HG03103 (cell line): ENCODE measurements around the gene GPR34.
"Not testable (repeated sequence)": the region's sequence is repeated elsewhere in the genome, so short reads cannot be mapped to it uniquely, and the experiment has no call there.

Source experiments
- ATAC-seq: cut with Tn5 transposase; IDR thresholded peaks from one replicate; pipeline ENCODE4 v1.9.1; 2021; ENCODE audit warnings: low read depth; ENCODE audit not compliant: unreplicated experiment

The GPR34 gene

GRCh38 chrX:41688835-41689234 lies at the start of gene GPR34:
GPR34 (plus strand) TSS chrX:41688973; CDS start chrX:41695634, 6,661 bp downstream.
- no peak for ATAC-seq

GRCh38 chrX:41646201-41646600 lies 42.6 kb upstream of the GPR34 start:
- ATAC-seq, result not testable (repeated sequence)

- ATAC-seq, result no peak
Observed at GRCh38 chrX:41653125-41653524, 35.6 kb upstream of the GPR34 start.

- no peak for ATAC-seq
Observed at GRCh38 chrX:41655101-41655500, 33.7 kb upstream of the GPR34 start.

- no peak for ATAC-seq
Observed at GRCh38 chrX:41655631-41656030, 33.1 kb upstream of the GPR34 start.

- no peak for ATAC-seq
Observed at GRCh38 chrX:41661366-41662095, 27.2 kb upstream of the GPR34 start.

- ATAC-seq, result no peak
Observed at GRCh38 chrX:41664375-41664901, 24.3 kb upstream of the GPR34 start.

GRCh38 chrX:41664908-41665307 lies 23.9 kb upstream of the GPR34 start:
- ATAC-seq, result no peak

- no peak for ATAC-seq
Observed at GRCh38 chrX:41665686-41666085, 23.1 kb upstream of the GPR34 start.

- no peak for ATAC-seq
Observed at GRCh38 chrX:41666251-41666650, 22.5 kb upstream of the GPR34 start.

- ATAC-seq, result no peak
Observed at GRCh38 chrX:41667631-41668030, 21.1 kb upstream of the GPR34 start.

- no peak for ATAC-seq
Observed at GRCh38 chrX:41670112-41670511, 18.7 kb upstream of the GPR34 start.

- ATAC-seq, result no peak
Observed at GRCh38 chrX:41671082-41671481, 17.7 kb upstream of the GPR34 start.

- ATAC-seq, result no peak
Observed at GRCh38 chrX:41672643-41673042, 16.1 kb upstream of the GPR34 start.

GRCh38 chrX:41676361-41676760 lies 12.4 kb upstream of the GPR34 start:
- ATAC-seq, result not testable (repeated sequence)

GRCh38 chrX:41677183-41678060 lies 11.4 kb upstream of the GPR34 start:
- ATAC-seq, result no peak

GRCh38 chrX:41684138-41684537 lies 4.6 kb upstream of the GPR34 start:
- ATAC-seq, result no peak

GRCh38 chrX:41684940-41685339 lies 3.8 kb upstream of the GPR34 start:
- ATAC-seq, result no peak

GRCh38 chrX:41686788-41687187 lies 2.0 kb upstream of the GPR34 start:
- no peak for ATAC-seq

GRCh38 chrX:41688156-41688555 lies 617 bp upstream of the GPR34 start:
- ATAC-seq, result no peak

GRCh38 chrX:41689711-41690110 lies 938 bp downstream of the GPR34 start:
- no peak for ATAC-seq
